Smooth muscle cell (in vitro differentiated cells): ENCODE results near the gene SPAG16. TPM values are rescaled to one million over a fixed set of nuclear protein-coding genes. Genes with fewer than 3 reads are reported as not detected.

Source experiments
- DNase-seq: peaks from one replicate; lab custom pipeline; 2025; ENCODE audit not compliant: unreplicated experiment; lab: John Stamatoyannopoulos, UW
- H2AFZ ChIP-seq: fragments of 200-600 bp; sonication (generic); 2 replicates; pipeline ENCODE4 v1.6.0; 2016; ENCODE audit warnings: antibody characterized with exemption, low read depth, mild to moderate bottlenecking
- H3F3A ChIP-seq: fragments of 200-600 bp; sonication (generic); 2 replicates; pipeline ENCODE4 v1.6.0; 2017; ENCODE audit warnings: antibody characterized with exemption, low read depth
- H3K27ac ChIP-seq: fragments of 200-600 bp; sonication (generic); 2 replicates; pipeline ENCODE4 v1.5.1; 2016; ENCODE audit warnings: low read depth, mild to moderate bottlenecking
- H3K27me3 ChIP-seq: fragments of 200-600 bp; sonication (generic); 2 replicates; pipeline ENCODE4 v1.6.1; 2016; ENCODE audit warnings: low read depth, mild to moderate bottlenecking
- H3K36me3 ChIP-seq: fragments of 200-600 bp; sonication (generic); 2 replicates; pipeline ENCODE4 v1.5.1; 2016; ENCODE audit warnings: low read depth
- H3K4me1 ChIP-seq: fragments of 200-600 bp; sonication (generic); 2 replicates; pipeline ENCODE4 v1.5.1; 2016; ENCODE audit warnings: low read depth
- H3K4me2 ChIP-seq: fragments of 200-600 bp; sonication (generic); 2 replicates; pipeline ENCODE4 v1.6.0; 2016; ENCODE audit warnings: mild to moderate bottlenecking
- H3K4me3 ChIP-seq: fragments of 200-600 bp; sonication (generic); 2 replicates; pipeline ENCODE4 v1.5.1; 2016; ENCODE audit warnings: mild to moderate bottlenecking
- H3K79me2 ChIP-seq: fragments of 200-600 bp; sonication (generic); 2 replicates; pipeline ENCODE4 v1.6.0; 2016; ENCODE audit warnings: low read depth, mild to moderate bottlenecking
- H3K9ac ChIP-seq: fragments of 200-600 bp; sonication (generic); 2 replicates; pipeline ENCODE4 v1.6.0; 2016; ENCODE audit warnings: low read depth
- H3K9me3 ChIP-seq: fragments of 200-600 bp; sonication (generic); replicated peaks from 2 replicates; pipeline ENCODE4 v1.5.1; 2016; ENCODE audit warnings: low read depth
- H4K20me1 ChIP-seq: fragments of 200-600 bp; sonication (generic); 2 replicates; pipeline ENCODE4 v1.6.0; 2016; ENCODE audit warnings: low read depth
- CTCF ChIP-seq: fragments of 200-600 bp; sonication (generic); IDR thresholded peaks from 2 replicates; pipeline ENCODE4 v1.5.1; 2017; ENCODE audit warnings: borderline replicate concordance, mild to moderate bottlenecking, antibody characterized with exemption; ENCODE audit not compliant: insufficient read depth, poor library complexity, severe bottlenecking
- WGBS: methylation state at CpG from one replicate; pipeline ENCODE4 v1.1.7; 2016; ENCODE audit warnings: low lambda C conversion rate; 5-methylcytosine and 5-hydroxymethylcytosine counted together
- polyA plus RNA-seq: library from polyadenylated mRNA; unstranded; fragments of >200 nt; fragmentation: Nextera tagmentation; extraction: Ambion mirVana; gene quantifications from 2 replicates; pipeline ENCODE4 v1.2.1, GENCODE V29; 2016
- total RNA-seq: library from RNA; depleted of rRNA; stranded (reverse); fragments of >200 nt; gene quantifications from 2 replicates; pipeline ENCODE4 v1.2.3, GENCODE V29; 2014

Gene SPAG16
- total and polyA plus RNA-seq, 2 experiments from 2014 or later, result 32.1 to 40.6 TPM

- Histone ChIP-seq H3F3A (no peaks in the 10 kb centered on the region), H4K20me1 (no peaks in the 10 kb centered on the region)
- WGBS, result 91% methylated on average over 3 of the region's 3 CpGs
Observed at GRCh38 chr2:213757525-213757924, 473.3 kb downstream of the SPAG16 start.

GRCh38 chr2:213763354-213763753, 479.1 kb downstream of the SPAG16 start:
- H3K9ac ChIP-seq, result no peak overlapping the region
- H3K79me2 ChIP-seq, result no peaks in the 10 kb centered on the region
- H2AFZ ChIP-seq, result no peak overlapping the region
- H3K4me1 ChIP-seq, result peaks cover 4% of the 10 kb centered on the region
- H3K27ac ChIP-seq, result no peak overlapping the region
- H3K9me3 ChIP-seq, result no peaks in the 10 kb centered on the region
- H4K20me1 ChIP-seq, result no peaks in the 10 kb centered on the region
- no peak overlapping the region for H3K4me3 ChIP-seq
- no peak overlapping the region for H3K4me2 ChIP-seq
- no peak for DNase-seq
- no peaks in the 10 kb centered on the region for H3K36me3 ChIP-seq
- TF ChIP-seq CTCF, result no peak
- 94% methylated on average over 1 of the region's 1 CpG for WGBS
- peaks cover 12% of the 10 kb centered on the region for H3K27me3 ChIP-seq
- H3F3A ChIP-seq, result peaks cover 10% of the 10 kb centered on the region

More at GRCh38 chr2:213757525-213757924, 473.3 kb downstream of the SPAG16 start:
- no peaks in the 10 kb centered on the region for H3K79me2 ChIP-seq
- H3K9ac ChIP-seq, result no peak overlapping the region
- no peak for DNase-seq
- H3K4me3 ChIP-seq, result no peak overlapping the region
- no peak overlapping the region for H3K4me2 ChIP-seq
- H3K27ac ChIP-seq, result no peak overlapping the region
- no peak for TF ChIP-seq CTCF
- no peaks in the 10 kb centered on the region for H3K36me3 ChIP-seq
- no peaks in the 10 kb centered on the region for H3K27me3 ChIP-seq
- H2AFZ ChIP-seq, result no peak overlapping the region
- no peaks in the 10 kb centered on the region for H3K4me1 ChIP-seq
- no peaks in the 10 kb centered on the region for H3K9me3 ChIP-seq

- WGBS, result 71% methylated on average over 1 of the region's 1 CpG
- no peak for TF ChIP-seq CTCF
- no peak overlapping the region for H2AFZ ChIP-seq
- no peak for DNase-seq
- H3K4me3 ChIP-seq, result no peak overlapping the region
- H3F3A ChIP-seq, result peaks cover 10% of the 10 kb centered on the region
- H3K4me2 ChIP-seq, result no peak overlapping the region
- H3K4me1 ChIP-seq, result peaks cover 4% of the 10 kb centered on the region
- peaks cover 16% of the 10 kb centered on the region for H3K27me3 ChIP-seq
- no peaks in the 10 kb centered on the region for H3K36me3 ChIP-seq
- no peak overlapping the region for H3K9ac ChIP-seq
- H3K27ac ChIP-seq, result no peak overlapping the region
- H4K20me1 ChIP-seq, result no peaks in the 10 kb centered on the region
- no peaks in the 10 kb centered on the region for H3K79me2 ChIP-seq
- no peaks in the 10 kb centered on the region for H3K9me3 ChIP-seq
Observed at GRCh38 chr2:213763963-213764362, 479.7 kb downstream of the SPAG16 start.

- Histone ChIP-seq H3K9ac (no peak overlapping the region), H3K9me3 (no peaks in the 10 kb centered on the region), H3K4me2 (no peak overlapping the region), H3F3A (peaks cover 10% of the 10 kb centered on the region), H4K20me1 (no peaks in the 10 kb centered on the region), H3K4me3 (no peak overlapping the region), H2AFZ (no peak overlapping the region), H3K79me2 (no peaks in the 10 kb centered on the region), H3K27ac (no peak overlapping the region), H3K4me1 (peaks cover 4% of the 10 kb centered on the region), H3K36me3 (no peaks in the 10 kb centered on the region), H3K27me3 (peaks cover 23% of the 10 kb centered on the region)
- 74% methylated on average over 10 of the region's 10 CpGs for WGBS
- TF ChIP-seq CTCF, result no peak
- DNase-seq, result no peak
Observed at GRCh38 chr2:213764849-213765248, 480.6 kb downstream of the SPAG16 start.
